Neural cell (in vitro differentiated cells): ENCODE results near the gene ELMO1. TPM values are rescaled to one million over a fixed set of nuclear protein-coding genes. Genes with fewer than 3 reads are reported as not detected.

Experiments
- H2AFZ ChIP-seq: fragments of 200-600, 300-800 bp; sonication (generic), shearing (Covaris generic); 2 replicates; pipeline ENCODE4 v1.6.0; 2014; ENCODE audit warnings: low read depth, mild to moderate bottlenecking, antibody characterized with exemption, low read length, moderate library complexity
- H3F3A ChIP-seq: fragments of 200-600 bp; shearing (Covaris generic); 2 replicates; pipeline ENCODE4 v1.6.1; 2016; ENCODE audit warnings: mild to moderate bottlenecking, moderate library complexity, mixed read lengths, antibody characterized with exemption, low read length; ENCODE audit not compliant: insufficient read depth, poor library complexity, severe bottlenecking
- H3K27ac ChIP-seq: fragments of 200-600, 300-800 bp; sonication (generic), shearing (Covaris generic); 2 replicates; pipeline ENCODE4 v1.5.1; 2014; ENCODE audit warnings: mild to moderate bottlenecking, low read length, moderate library complexity
- H3K27me3 ChIP-seq: fragments of 300-800, 200-600 bp; sonication (generic), shearing (Covaris generic); 2 replicates; pipeline ENCODE4 v1.6.0; 2014; ENCODE audit warnings: mild to moderate bottlenecking, low read depth, low read length, moderate library complexity; ENCODE audit not compliant: insufficient read depth
- H3K36me3 ChIP-seq: fragments of 300-800, 200-600 bp; sonication (generic), shearing (Covaris generic); 2 replicates; pipeline ENCODE4 v1.5.1; 2014; ENCODE audit warnings: mild to moderate bottlenecking, antibody characterized with exemption, low read length, moderate library complexity; ENCODE audit not compliant: insufficient read depth
- H3K4me2 ChIP-seq: fragments of 300-800, 200-600 bp; sonication (generic), shearing (Covaris generic); 2 replicates; pipeline ENCODE4 v1.6.0; 2014; ENCODE audit warnings: mild to moderate bottlenecking, low read length
- H3K4me3 ChIP-seq: fragments of 300-800, 200-600 bp; sonication (generic), shearing (Covaris generic); 2 replicates; pipeline ENCODE4 v1.5.1; 2014; ENCODE audit warnings: mild to moderate bottlenecking, low read length, moderate library complexity
- H3K79me2 ChIP-seq: fragments of 200-600 bp; shearing (Covaris generic); replicated peaks from 2 replicates; pipeline ENCODE4 v1.6.0; 2014; ENCODE audit warnings: mild to moderate bottlenecking, low read length, moderate library complexity; ENCODE audit not compliant: insufficient read depth
- H3K9ac ChIP-seq: fragments of 300-800, 200-600 bp; sonication (generic), shearing (Covaris generic); 2 replicates; pipeline ENCODE4 v1.6.1; 2016; ENCODE audit warnings: mild to moderate bottlenecking, low read length, mixed read lengths
- H3K9me2 ChIP-seq: fragments of 200-600 bp; shearing (Covaris generic); 2 replicates; pipeline ENCODE4 v1.6.1; 2016; ENCODE audit warnings: mild to moderate bottlenecking, low read length, mixed read lengths; ENCODE audit not compliant: insufficient read depth
- H3K9me3 ChIP-seq: fragments of 200-600, 300-800 bp; sonication (generic), shearing (Covaris generic); 2 replicates; pipeline ENCODE4 v1.6.1; 2016; ENCODE audit warnings: mild to moderate bottlenecking, mixed run types, low read length, moderate library complexity, mixed read lengths
- H4K20me1 ChIP-seq: fragments of 200-600 bp; shearing (Covaris generic); 2 replicates; pipeline ENCODE4 v1.6.1; 2016; ENCODE audit warnings: mild to moderate bottlenecking, mixed run types; ENCODE audit not compliant: insufficient read depth
- EP300 ChIP-seq: fragments of 450-650 bp; conservative IDR thresholded peaks from 2 replicates; pipeline ENCODE4 v1.6.1; 2014; ENCODE audit warnings: antibody characterized with exemption, mild to moderate bottlenecking, moderate library complexity; ENCODE audit not compliant: poor library complexity, severe bottlenecking
- EZH2 ChIP-seq: fragments of 200-600, 300-800 bp; shearing (Covaris generic), sonication (generic); IDR thresholded peaks from 2 replicates; pipeline ENCODE4 v1.6.1; 2014; ENCODE audit warnings: antibody characterized with exemption, low read length, borderline replicate concordance, mild to moderate bottlenecking; ENCODE audit not compliant: insufficient read depth, poor library complexity, severe bottlenecking
- MXI1 ChIP-seq: fragments of 450-650 bp; conservative IDR thresholded peaks from 2 replicates; pipeline ENCODE4 v1.6.1; 2014; ENCODE audit warnings: antibody characterized with exemption, mild to moderate bottlenecking; ENCODE audit not compliant: poor library complexity, severe bottlenecking
- POLR2AphosphoS5 ChIP-seq: IDR thresholded peaks from 2 replicates; pipeline ENCODE4 v1.6.1; 2012
- RAD21 ChIP-seq: fragments of 450-650 bp; conservative IDR thresholded peaks from 2 replicates; pipeline ENCODE4 v1.6.1; 2014; ENCODE audit warnings: antibody characterized with exemption, mild to moderate bottlenecking, moderate library complexity
- SMC3 ChIP-seq: fragments of 450-650 bp; conservative IDR thresholded peaks from 2 replicates; pipeline ENCODE4 v1.6.1; 2014; ENCODE audit warnings: antibody characterized with exemption, mild to moderate bottlenecking, moderate library complexity; ENCODE audit not compliant: poor library complexity
- TAF1 ChIP-seq: IDR thresholded peaks from 2 replicates; pipeline ENCODE4 v1.6.1; 2012; ENCODE audit warnings: low read depth
- polyA plus RNA-seq: library from polyadenylated mRNA; depleted of rRNA; stranded (reverse); fragments of >200 nt; gene quantifications from 2 replicates; pipeline ENCODE4 v1.2.3, GENCODE V29; 2014
- TF ChIP-seq, protein P1 (sequence below): IDR thresholded peaks from 2 replicates; pipeline ENCODE4 v1.6.1; 2012; ENCODE audit warnings: borderline replicate concordance
- TF ChIP-seq, protein P2 (sequence below): fragments of 450-650 bp; IDR thresholded peaks from 2 replicates; pipeline ENCODE4 v1.5.1; 2014; ENCODE audit warnings: antibody characterized with exemption, mild to moderate bottlenecking, moderate library complexity; ENCODE audit not compliant: poor library complexity, severe bottlenecking

The ELMO1 gene
- polyA plus RNA-seq, 1 donor from 2014 or later, result 12.2 TPM

DNA sequence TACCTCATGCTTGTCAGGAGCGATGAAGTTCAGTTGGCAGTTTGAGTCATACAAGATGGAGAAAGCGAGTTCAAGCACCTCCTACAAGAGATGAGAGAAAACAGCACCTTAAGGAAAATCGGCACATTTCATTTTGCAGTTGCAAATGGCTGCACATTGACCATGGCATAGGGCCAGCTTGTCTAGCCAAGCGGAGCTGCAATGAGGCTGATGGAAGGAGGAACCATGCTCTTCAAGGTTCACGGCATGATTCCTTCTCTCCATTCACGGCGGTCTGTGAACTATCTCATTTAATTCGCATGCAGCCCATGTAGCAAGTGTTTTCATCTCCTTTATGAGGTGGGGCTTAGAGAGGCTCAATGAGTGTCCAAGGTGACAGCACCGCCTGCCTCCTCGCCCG is 587.0 kb downstream of the ELMO1 start:
- no peaks in the 10 kb centered on the region for H3K9me3 ChIP-seq
- H3K4me3 ChIP-seq, result no peak overlapping the region
- H3K36me3 ChIP-seq, result no peaks in the 10 kb centered on the region
- no peak overlapping the region for H3K4me2 ChIP-seq
- no peak overlapping the region for H2AFZ ChIP-seq
- no peaks in the 10 kb centered on the region for H3F3A ChIP-seq
- no peaks in the 10 kb centered on the region for H4K20me1 ChIP-seq
- no peaks in the 10 kb centered on the region for H3K79me2 ChIP-seq
- TF ChIP-seq EZH2 (no peak), TAF1 (no peak), RAD21 (no peak), POLR2AphosphoS5 (no peak), MXI1 (no peak), EP300 (no peak), SMC3 (no peak)
- TF ChIP-seq, protein P1, sequence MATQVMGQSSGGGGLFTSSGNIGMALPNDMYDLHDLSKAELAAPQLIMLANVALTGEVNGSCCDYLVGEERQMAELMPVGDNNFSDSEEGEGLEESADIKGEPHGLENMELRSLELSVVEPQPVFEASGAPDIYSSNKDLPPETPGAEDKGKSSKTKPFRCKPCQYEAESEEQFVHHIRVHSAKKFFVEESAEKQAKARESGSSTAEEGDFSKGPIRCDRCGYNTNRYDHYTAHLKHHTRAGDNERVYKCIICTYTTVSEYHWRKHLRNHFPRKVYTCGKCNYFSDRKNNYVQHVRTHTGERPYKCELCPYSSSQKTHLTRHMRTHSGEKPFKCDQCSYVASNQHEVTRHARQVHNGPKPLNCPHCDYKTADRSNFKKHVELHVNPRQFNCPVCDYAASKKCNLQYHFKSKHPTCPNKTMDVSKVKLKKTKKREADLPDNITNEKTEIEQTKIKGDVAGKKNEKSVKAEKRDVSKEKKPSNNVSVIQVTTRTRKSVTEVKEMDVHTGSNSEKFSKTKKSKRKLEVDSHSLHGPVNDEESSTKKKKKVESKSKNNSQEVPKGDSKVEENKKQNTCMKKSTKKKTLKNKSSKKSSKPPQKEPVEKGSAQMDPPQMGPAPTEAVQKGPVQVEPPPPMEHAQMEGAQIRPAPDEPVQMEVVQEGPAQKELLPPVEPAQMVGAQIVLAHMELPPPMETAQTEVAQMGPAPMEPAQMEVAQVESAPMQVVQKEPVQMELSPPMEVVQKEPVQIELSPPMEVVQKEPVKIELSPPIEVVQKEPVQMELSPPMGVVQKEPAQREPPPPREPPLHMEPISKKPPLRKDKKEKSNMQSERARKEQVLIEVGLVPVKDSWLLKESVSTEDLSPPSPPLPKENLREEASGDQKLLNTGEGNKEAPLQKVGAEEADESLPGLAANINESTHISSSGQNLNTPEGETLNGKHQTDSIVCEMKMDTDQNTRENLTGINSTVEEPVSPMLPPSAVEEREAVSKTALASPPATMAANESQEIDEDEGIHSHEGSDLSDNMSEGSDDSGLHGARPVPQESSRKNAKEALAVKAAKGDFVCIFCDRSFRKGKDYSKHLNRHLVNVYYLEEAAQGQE, result no peak
- TF ChIP-seq, protein P2, sequence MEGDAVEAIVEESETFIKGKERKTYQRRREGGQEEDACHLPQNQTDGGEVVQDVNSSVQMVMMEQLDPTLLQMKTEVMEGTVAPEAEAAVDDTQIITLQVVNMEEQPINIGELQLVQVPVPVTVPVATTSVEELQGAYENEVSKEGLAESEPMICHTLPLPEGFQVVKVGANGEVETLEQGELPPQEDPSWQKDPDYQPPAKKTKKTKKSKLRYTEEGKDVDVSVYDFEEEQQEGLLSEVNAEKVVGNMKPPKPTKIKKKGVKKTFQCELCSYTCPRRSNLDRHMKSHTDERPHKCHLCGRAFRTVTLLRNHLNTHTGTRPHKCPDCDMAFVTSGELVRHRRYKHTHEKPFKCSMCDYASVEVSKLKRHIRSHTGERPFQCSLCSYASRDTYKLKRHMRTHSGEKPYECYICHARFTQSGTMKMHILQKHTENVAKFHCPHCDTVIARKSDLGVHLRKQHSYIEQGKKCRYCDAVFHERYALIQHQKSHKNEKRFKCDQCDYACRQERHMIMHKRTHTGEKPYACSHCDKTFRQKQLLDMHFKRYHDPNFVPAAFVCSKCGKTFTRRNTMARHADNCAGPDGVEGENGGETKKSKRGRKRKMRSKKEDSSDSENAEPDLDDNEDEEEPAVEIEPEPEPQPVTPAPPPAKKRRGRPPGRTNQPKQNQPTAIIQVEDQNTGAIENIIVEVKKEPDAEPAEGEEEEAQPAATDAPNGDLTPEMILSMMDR, result no peak
- no peak overlapping the region for H3K9ac ChIP-seq
- peak overlapping the region; percentile 40 for H3K27ac ChIP-seq
- no peaks in the 10 kb centered on the region for H3K9me2 ChIP-seq
- H3K27me3 ChIP-seq, result no peaks in the 10 kb centered on the region

DNA sequence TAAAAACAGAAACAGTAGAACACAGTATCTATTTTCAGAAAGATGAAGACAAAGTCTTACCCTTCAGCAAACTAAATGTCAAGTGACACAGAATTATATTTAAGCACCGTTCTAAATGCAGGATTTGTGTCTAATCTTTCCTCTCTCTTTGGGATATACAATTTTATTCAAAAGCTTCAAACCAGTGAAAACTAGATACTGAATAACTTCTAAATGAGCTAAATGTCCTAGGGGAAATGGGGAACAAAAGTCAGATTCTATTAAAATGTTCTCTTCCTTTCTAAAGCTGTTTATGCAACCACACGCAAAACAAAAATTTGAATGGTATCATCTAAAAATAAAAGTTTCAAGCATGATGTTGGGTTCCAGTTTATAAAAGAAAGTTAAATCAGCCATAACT is 588.0 kb downstream of the ELMO1 start:
- no peaks in the 10 kb centered on the region for H4K20me1 ChIP-seq
- TF ChIP-seq, protein P2, result no peak
- TF ChIP-seq, protein P1, result no peak
- TF ChIP-seq EP300, result no peak
- no peak for TF ChIP-seq SMC3
- TF ChIP-seq TAF1, result no peak
- no peak for TF ChIP-seq POLR2AphosphoS5
- no peak for TF ChIP-seq RAD21
- H3K4me2 ChIP-seq, result no peak overlapping the region
- no peaks in the 10 kb centered on the region for H3K9me2 ChIP-seq
- H2AFZ ChIP-seq, result no peak overlapping the region
- H3F3A ChIP-seq, result no peaks in the 10 kb centered on the region
- no peaks in the 10 kb centered on the region for H3K79me2 ChIP-seq
- H3K4me3 ChIP-seq, result no peak overlapping the region
- H3K9ac ChIP-seq, result no peak overlapping the region
- H3K27me3 ChIP-seq, result no peaks in the 10 kb centered on the region
- H3K27ac ChIP-seq, result peak overlapping the region; percentile 40
- no peaks in the 10 kb centered on the region for H3K36me3 ChIP-seq
- no peaks in the 10 kb centered on the region for H3K9me3 ChIP-seq
